Activated T-helper 2 cell treated with anti-CD3 and anti-CD28 coated beads, Interferon-gamma antibody, Interleukin-2, Interleukin-4, amounts not matched to agents 10 μg/mL and 5 μg/mL and 100 μg/mL, durations not matched to agents 14 hours and 24 hours and 36 hours (primary cell): ENCODE results near the gene CHRNG. TPM values are rescaled to one million over a fixed set of nuclear protein-coding genes. Genes with fewer than 3 reads are reported as not detected.

Experiments used
- DNase-seq: peaks from one replicate; pipeline ENCODE4 v3.0.0; 2021; ENCODE audit warnings: low spot score
- H3K27ac Mint-ChIP-seq: one replicate; pipeline ENCODE4 v1.8.0; 2021; ENCODE audit warnings: mixed read lengths
- H3K27me3 Mint-ChIP-seq: one replicate; pipeline ENCODE4 v1.8.0; 2021; ENCODE audit warnings: low read depth, mixed read lengths
- H3K36me3 Mint-ChIP-seq: one replicate; pipeline ENCODE4 v1.8.0; 2021; ENCODE audit warnings: low read depth, mixed read lengths
- H3K4me1 Mint-ChIP-seq: one replicate; pipeline ENCODE4 v1.8.0; 2021; ENCODE audit warnings: low read depth, mixed read lengths
- H3K4me3 Mint-ChIP-seq: one replicate; pipeline ENCODE4 v1.8.0; 2021; ENCODE audit warnings: low read depth, mild to moderate bottlenecking, moderate library complexity, mixed read lengths
- H3K9me3 Mint-ChIP-seq: one replicate; pipeline ENCODE4 v1.8.0; 2021; ENCODE audit warnings: mixed read lengths
- intact Hi-C: fragments of 100-400 bp; cut with micrococcal nuclease; formaldehyde crosslinking; loops from one replicate; pipeline ENCODE4 v1.15.1; 2023
- total RNA-seq: library from RNA; stranded (reverse); gene quantifications from 2 replicates; pipeline ENCODE4 v1.2.3, GENCODE V29; 2022

CHRNG gene
- total RNA-seq, 1 donor from 2014 or later, result not detected

DNA sequence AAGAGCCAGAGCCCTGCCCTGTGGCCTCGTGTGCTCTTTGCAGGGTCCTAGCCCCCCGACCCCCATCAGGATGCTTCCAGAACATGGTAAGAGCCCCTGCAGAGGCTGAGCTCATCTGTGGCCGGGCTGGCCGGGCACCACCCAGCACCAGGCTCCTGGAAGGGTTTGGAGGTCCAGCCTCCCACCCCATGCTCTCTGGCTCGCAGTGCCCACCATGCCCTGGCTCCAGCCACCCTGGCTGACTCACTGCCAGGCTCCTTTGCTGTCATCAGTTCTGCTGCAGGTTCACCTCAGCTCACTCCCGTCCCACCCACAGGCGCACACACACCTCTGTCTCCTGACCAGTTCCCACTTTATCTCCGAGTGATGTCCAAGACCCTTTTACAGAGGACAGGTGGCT is 48.5 kb downstream of the CHRNG start:
- Mint-ChIP-seq H3K36me3 (no peaks in the 10 kb centered on the region), H3K4me1 (peaks cover 3% of the 10 kb centered on the region), H3K27ac (no peak overlapping the region), H3K9me3 (no peaks in the 10 kb centered on the region), H3K27me3 (peaks cover 2% of the 10 kb centered on the region), H3K4me3 (no peak overlapping the region)
- no peak for DNase-seq
- intact Hi-C loops, result no loop called here

DNA sequence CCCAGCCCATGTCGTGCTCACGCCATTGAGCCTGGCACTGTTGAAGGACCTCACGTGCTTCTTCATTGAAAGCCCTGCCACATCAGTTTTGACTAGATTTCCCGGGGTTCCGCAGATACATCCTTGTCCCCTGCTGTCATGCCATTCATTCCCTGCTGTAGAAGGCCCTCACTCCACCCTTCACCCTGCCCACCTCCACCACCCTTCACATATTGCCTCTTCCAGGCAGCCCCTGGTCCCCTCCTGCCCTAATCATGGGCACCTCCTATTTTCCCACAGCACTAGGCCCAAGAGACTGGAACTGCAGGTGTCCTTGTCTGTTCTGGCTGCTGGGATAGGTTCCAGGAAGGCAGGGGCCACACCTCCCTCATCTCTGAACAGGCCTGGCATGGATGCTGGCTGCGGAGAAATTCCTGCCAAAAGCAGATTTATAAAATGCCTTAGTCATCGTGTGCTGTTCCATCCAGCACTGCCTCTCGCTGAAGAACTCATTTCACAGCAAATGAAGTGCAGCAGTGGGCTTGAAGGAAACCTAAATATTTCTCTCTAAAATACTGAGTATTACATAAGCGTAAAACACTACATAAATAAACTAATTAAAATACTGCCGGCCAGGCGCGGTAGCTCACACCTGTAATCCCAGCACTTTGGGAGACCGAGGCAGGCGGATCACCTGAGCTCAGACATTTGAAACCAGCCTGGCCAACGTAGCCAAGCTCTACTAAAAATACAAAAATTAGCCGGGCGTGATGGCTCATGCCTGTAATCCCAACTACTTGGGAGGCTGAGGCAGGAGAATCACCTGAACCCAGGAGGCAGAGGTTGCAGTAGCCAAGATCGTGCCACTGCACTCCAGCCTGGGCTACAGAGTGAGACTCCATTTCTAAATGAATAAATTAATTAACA is 49.4 kb downstream of the CHRNG start:
- no peak overlapping the region for H3K4me3 Mint-ChIP-seq
- no peaks in the 10 kb centered on the region for H3K9me3 Mint-ChIP-seq
- H3K36me3 Mint-ChIP-seq, result no peaks in the 10 kb centered on the region
- no peak for DNase-seq
- peaks cover 2% of the 10 kb centered on the region for H3K27me3 Mint-ChIP-seq
- no peak overlapping the region for H3K27ac Mint-ChIP-seq
- peaks cover 8% of the 10 kb centered on the region for H3K4me1 Mint-ChIP-seq
- intact Hi-C loops, result no loop called here

DNA sequence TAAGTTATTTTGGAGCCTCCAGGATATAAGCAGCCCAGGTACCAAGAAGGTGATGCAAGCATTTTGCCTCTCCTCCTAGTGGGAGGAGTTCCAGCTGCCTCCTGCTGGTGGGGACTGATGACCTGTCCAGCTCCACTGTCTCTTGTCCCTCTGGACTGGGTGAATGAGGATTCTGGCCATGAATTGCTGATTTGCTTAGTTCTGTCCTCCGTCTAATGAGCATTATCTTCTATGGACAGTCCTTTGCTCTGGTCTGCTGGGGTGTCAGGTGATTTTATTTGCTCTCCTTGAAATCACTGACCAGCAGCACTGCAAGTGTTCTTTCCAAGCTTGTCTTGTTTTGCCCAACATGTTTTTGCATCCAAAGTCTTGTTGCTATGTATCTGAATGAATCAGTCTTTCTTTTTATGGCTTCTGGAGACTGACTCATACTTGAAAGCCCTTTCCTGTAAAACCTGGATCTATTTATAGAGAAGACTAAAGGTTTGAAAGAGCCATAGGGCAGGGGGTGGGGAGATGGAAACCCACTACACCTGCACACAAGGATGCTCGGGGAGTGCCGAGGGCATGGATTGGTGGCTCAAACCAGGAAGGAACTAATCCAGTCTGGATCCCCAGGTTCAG is 53.4 kb downstream of the CHRNG start:
- no peak for DNase-seq
- Mint-ChIP-seq H3K9me3 (no peaks in the 10 kb centered on the region), H3K36me3 (no peaks in the 10 kb centered on the region), H3K27ac (peak overlapping the region; percentile 15), H3K4me1 (peaks cover 8% of the 10 kb centered on the region), H3K4me3 (no peak overlapping the region), H3K27me3 (peaks cover 2% of the 10 kb centered on the region)
- intact Hi-C loops, result no loop called here

DNA sequence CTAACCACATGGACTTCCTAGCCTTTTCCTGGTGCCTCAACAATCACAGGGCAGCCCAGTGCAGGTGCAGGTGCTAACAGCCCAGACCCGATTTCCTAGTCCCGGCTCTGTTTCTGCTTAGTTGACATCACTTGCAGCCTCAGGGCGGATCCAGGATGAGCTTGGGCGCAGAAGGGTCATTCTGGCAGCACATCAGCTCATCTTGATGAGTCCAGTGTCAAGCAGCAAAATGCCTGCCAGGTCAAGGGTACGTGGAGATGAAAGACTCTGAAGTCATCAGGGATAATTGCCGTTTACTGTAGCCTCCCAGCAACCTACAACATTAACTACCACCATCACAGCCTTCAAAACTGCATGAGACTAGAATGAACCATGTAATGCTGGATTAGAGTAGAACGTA is 54.5 kb downstream of the CHRNG start:
- no peak overlapping the region for H3K27ac Mint-ChIP-seq
- H3K9me3 Mint-ChIP-seq, result no peaks in the 10 kb centered on the region
- DNase-seq, result no peak
- H3K4me1 Mint-ChIP-seq, result peaks cover 8% of the 10 kb centered on the region
- no peaks in the 10 kb centered on the region for H3K36me3 Mint-ChIP-seq
- no peaks in the 10 kb centered on the region for H3K27me3 Mint-ChIP-seq
- no peak overlapping the region for H3K4me3 Mint-ChIP-seq
- intact Hi-C loops, result no loop called here

Other genes starting within 250 kb of the CHRNG start
- not detected in 2 replicates for gene ALPP, start 160.9 kb upstream of the CHRNG start, total RNA-seq
- not detected in 2 replicates for gene ALPG, start 132.8 kb upstream of the CHRNG start, total RNA-seq
- not detected in 2 replicates for gene ALPI, start 83.5 kb upstream of the CHRNG start, total RNA-seq
- 0.50 and 0.78 TPM in 2 replicates for gene ECEL1, start 51.9 kb upstream of the CHRNG start, total RNA-seq
- gene PRSS56, start 19.3 kb upstream of the CHRNG start, total RNA-seq, result not detected in 2 replicates
- gene CHRND, start 13.5 kb upstream of the CHRNG start, total RNA-seq, result not detected in 2 replicates
- gene TIGD1, start 10.9 kb downstream of the CHRNG start, total RNA-seq, result 7.4 and 9.1 TPM in 2 replicates
- gene EIF4E2, start 11.0 kb downstream of the CHRNG start, total RNA-seq, result 85.0 and 88.4 TPM in 2 replicates
- gene EFHD1, start 93.9 kb downstream of the CHRNG start, total RNA-seq, result 0.16 and 0.48 TPM in 2 replicates
- gene GIGYF2, start 157.6 kb downstream of the CHRNG start, total RNA-seq, result 63.7 and 64.7 TPM in 2 replicates
- not detected in 2 replicates for gene KCNJ13, start 236.9 kb downstream of the CHRNG start, total RNA-seq